Epithelial cell of prostate (primary cell): ENCODE results near the gene FRS3.

Experiments
- DNase-seq: peaks from one replicate; pipeline ENCODE4 v3.0.0-alpha.2; 2011; ENCODE audit warnings: low read depth, low spot score
- H3K27ac ChIP-seq: fragments of 450-650 bp; 2 replicates; pipeline ENCODE4 v1.5.1; 2017; ENCODE audit warnings: mild to moderate bottlenecking

The FRS3 gene

GRCh38 chr6:41796474-41796873, 16.8 kb upstream of the FRS3 start:
- no peak overlapping the region for H3K27ac ChIP-seq
- no peak for DNase-seq

- no peak for DNase-seq
- H3K27ac ChIP-seq, result no peak overlapping the region
Observed at GRCh38 chr6:41791984-41792383, 12.3 kb upstream of the FRS3 start.

GRCh38 chr6:41791305-41791704, 11.6 kb upstream of the FRS3 start:
- H3K27ac ChIP-seq, result no peak overlapping the region
- DNase-seq, result no peak

- no peak overlapping the region for H3K27ac ChIP-seq
- DNase-seq, result no peak
Observed at GRCh38 chr6:41790045-41790444, 10.3 kb upstream of the FRS3 start.

- DNase-seq, result no peak
- no peak overlapping the region for H3K27ac ChIP-seq
Observed at GRCh38 chr6:41789390-41789724, 9.7 kb upstream of the FRS3 start.

- peak; percentile 64 for DNase-seq
Observed at GRCh38 chr6:41787219-41787917, 7.7 kb upstream of the FRS3 start, which contains the start of gene TOMM6. Gene TOMM6, plus strand, starts transcription at chr6:41787694. Its CDS starts 4 bp downstream, at chr6:41787698.

GRCh38 chr6:41786451-41787218, 6.9 kb upstream of the FRS3 start:
- no peak for DNase-seq
- H3K27ac ChIP-seq, result peak overlapping the region; percentile 75

More at GRCh38 chr6:41787219-41787917, 7.7 kb upstream of the FRS3 start, which contains the start of gene TOMM6:
- peak within 1 kb of the TSS; percentile 75 for H3K27ac ChIP-seq

- H3K27ac ChIP-seq, result peak overlapping the region; percentile 68
- DNase-seq, result no peak
Observed at GRCh38 chr6:41785689-41786450, 6.2 kb upstream of the FRS3 start.

- no peak for DNase-seq
- H3K27ac ChIP-seq, result peak overlapping the region; percentile 68
Observed at GRCh38 chr6:41785254-41785653, 5.6 kb upstream of the FRS3 start.

GRCh38 chr6:41784581-41785171, 5.0 kb upstream of the FRS3 start:
- peak overlapping the region; percentile 68 for H3K27ac ChIP-seq
- no peak for DNase-seq

GRCh38 chr6:41783106-41783780, 3.5 kb upstream of the FRS3 start:
- H3K27ac ChIP-seq, result peak overlapping the region; percentile 68
- DNase-seq, result no peak

- H3K27ac ChIP-seq, result peak overlapping the region; percentile 31
- no peak for DNase-seq
Observed at GRCh38 chr6:41781366-41781730, 1.6 kb upstream of the FRS3 start.

- H3K27ac ChIP-seq, result peak within 1 kb of the TSS; percentile 31
- no peak for DNase-seq
Observed at GRCh38 chr6:41780551-41781365, 1.1 kb upstream of the FRS3 start, which contains the start of gene PRICKLE4. Gene PRICKLE4, plus strand, starts transcription at chr6:41780782. Its CDS starts 2,692 bp downstream, at chr6:41783474.

- no peak for DNase-seq
- no peak overlapping the region for H3K27ac ChIP-seq
Observed at GRCh38 chr6:41779336-41779735, 364 bp downstream of the FRS3 start.

GRCh38 chr6:41778895-41779294, 805 bp downstream of the FRS3 start:
- no peak overlapping the region for H3K27ac ChIP-seq

GRCh38 chr6:41777551-41778285, 2.0 kb downstream of the FRS3 start:
- DNase-seq, result no peak
- H3K27ac ChIP-seq, result no peak overlapping the region

More at GRCh38 chr6:41778895-41779294, 805 bp downstream of the FRS3 start:
- no peak for DNase-seq

- DNase-seq, result no peak
- no peak overlapping the region for H3K27ac ChIP-seq
Observed at GRCh38 chr6:41775293-41775882, 4.3 kb downstream of the FRS3 start.

- no peak overlapping the region for H3K27ac ChIP-seq
- no peak for DNase-seq
Observed at GRCh38 chr6:41774841-41775240, 4.9 kb downstream of the FRS3 start.
